Activated T-helper 1 cell treated with Interleukin-2 at 50 U/mL for 16 hours (primary cell): ENCODE data around the gene ARHGEF28.

Experiments
- DNase-seq: peaks from one replicate; pipeline ENCODE4 v3.0.0-alpha.2; 2020; ENCODE audit warnings: low read depth

ARHGEF28 gene

GRCh38 chr5:73623901-73624404 lies 2.0 kb upstream of the ARHGEF28 start:
- no peak for DNase-seq

GRCh38 chr5:73624888-73625287 lies 1.1 kb upstream of the ARHGEF28 start:
- DNase-seq = no peak

- DNase-seq = no peak
Measured at GRCh38 chr5:73625372-73625943, 538 bp upstream of the ARHGEF28 start.

GRCh38 chr5:73626814-73627313 lies 868 bp downstream of the ARHGEF28 start:
- no peak for DNase-seq

GRCh38 chr5:73629456-73629855 lies 3.5 kb downstream of the ARHGEF28 start:
- no peak for DNase-seq

GRCh38 chr5:73630765-73631164 lies 4.8 kb downstream of the ARHGEF28 start:
- DNase-seq = no peak

- DNase-seq = no peak
Measured at GRCh38 chr5:73631500-73631899, 5.5 kb downstream of the ARHGEF28 start.

- no peak for DNase-seq
Measured at GRCh38 chr5:73633060-73633459, 7.1 kb downstream of the ARHGEF28 start.

- no peak for DNase-seq
Measured at GRCh38 chr5:73636408-73636807, 10.4 kb downstream of the ARHGEF28 start.

- DNase-seq = no peak
Measured at GRCh38 chr5:73637565-73637964, 11.6 kb downstream of the ARHGEF28 start.

GRCh38 chr5:73638344-73639095 lies 12.5 kb downstream of the ARHGEF28 start:
- DNase-seq = no peak

- no peak for DNase-seq
Measured at GRCh38 chr5:73640861-73641320, 14.9 kb downstream of the ARHGEF28 start.

- DNase-seq = no peak
Measured at GRCh38 chr5:73641811-73642210, 15.8 kb downstream of the ARHGEF28 start.

GRCh38 chr5:73642344-73642743 lies 16.3 kb downstream of the ARHGEF28 start:
- DNase-seq = no peak

GRCh38 chr5:73644385-73644963 lies 18.5 kb downstream of the ARHGEF28 start:
- DNase-seq = no peak

- no peak for DNase-seq
Measured at GRCh38 chr5:73647721-73648120, 21.7 kb downstream of the ARHGEF28 start.

GRCh38 chr5:73648515-73648914 lies 22.5 kb downstream of the ARHGEF28 start:
- DNase-seq = no peak

- no peak for DNase-seq
Measured at GRCh38 chr5:73649926-73650325, 23.9 kb downstream of the ARHGEF28 start.

- DNase-seq = no peak
Measured at GRCh38 chr5:73652391-73652790, 26.4 kb downstream of the ARHGEF28 start.

GRCh38 chr5:73654171-73654811 lies 28.3 kb downstream of the ARHGEF28 start:
- DNase-seq = no peak

GRCh38 chr5:73654819-73655318 lies 28.9 kb downstream of the ARHGEF28 start:
- DNase-seq = no peak

GRCh38 chr5:73655521-73656160 lies 29.6 kb downstream of the ARHGEF28 start:
- no peak for DNase-seq
